GM21737 (cell line): Measurements from ENCODE around the gene E2F7.

ENCODE experiments used
- ATAC-seq: cut with Tn5 transposase; IDR thresholded peaks from one replicate; pipeline ENCODE4 v1.9.1; 2021; ENCODE audit warnings: mild to moderate bottlenecking, moderate library complexity; ENCODE audit not compliant: unreplicated experiment

E2F7 gene

DNA sequence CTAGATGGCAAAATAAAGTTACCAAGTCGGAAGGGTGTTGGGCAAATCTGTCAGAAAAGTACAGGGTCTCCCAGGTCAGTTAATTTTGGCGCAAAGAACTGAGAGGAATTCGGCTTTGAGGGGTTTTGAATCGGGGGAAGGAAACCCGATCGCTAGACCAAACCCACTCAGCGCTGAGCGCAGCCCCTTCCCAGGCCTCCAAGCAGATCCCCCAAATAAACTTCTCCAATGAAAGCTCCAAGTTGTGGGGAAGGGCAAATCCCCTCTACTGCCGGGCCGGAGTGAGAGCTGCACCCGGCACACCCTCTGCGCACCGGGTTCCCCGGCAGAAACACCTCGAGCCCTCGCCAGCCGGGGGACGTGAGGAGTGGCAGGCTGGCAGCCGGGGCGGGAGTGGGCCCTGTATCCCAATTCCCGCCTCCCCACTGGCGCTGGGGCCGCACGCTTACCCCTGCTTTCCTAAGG is 441 bp downstream of the E2F7 start:
- peak; percentile 5 for ATAC-seq

DNA sequence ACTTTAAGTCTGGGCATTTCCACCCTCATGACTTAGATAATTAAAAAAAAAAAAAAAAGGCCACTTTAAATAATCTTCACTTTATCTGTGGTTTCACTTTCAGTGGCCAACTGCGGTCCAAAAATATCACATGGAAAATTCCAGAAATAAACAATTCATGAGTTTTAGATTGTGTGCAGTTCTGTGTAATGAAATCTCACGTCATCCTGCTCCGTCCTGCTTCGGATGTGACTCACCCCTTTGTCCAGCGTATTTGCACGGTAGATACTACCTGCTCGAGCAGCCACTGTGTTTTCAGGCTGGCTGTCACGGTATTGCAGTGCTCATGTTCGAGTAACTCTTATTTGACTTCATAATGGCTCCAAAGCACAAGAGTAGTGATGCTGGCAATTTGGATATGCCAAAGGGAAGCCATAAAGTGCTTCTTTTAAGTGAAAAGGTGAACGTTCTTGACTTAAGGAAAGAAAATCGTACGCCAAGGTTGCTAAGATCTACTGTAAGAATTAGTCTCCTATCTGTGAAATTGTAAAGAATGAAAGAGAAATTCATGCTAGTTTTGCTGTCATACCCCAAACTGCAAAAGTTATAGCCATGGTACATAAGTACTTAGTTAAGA is 2.4 kb downstream of the E2F7 start:
- ATAC-seq: peak; percentile 29

DNA sequence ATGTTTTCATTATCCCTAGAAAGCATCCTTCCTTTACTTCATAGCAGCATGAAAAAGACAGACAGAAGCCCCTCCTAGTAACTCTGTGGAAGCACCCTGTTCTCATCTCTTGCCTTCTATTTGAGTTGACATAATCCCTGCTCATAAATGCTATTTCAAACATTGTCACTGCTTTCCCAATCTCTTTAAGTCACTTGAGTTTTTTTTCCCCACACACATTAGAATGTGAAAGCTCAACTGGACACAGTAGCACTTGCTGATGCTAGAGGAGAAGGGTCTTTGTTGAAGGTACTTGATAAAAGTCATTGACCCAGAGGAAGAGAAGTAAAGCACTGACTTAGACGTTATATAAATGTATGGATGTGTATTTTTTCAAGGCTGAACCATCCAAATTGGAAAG is 3.0 kb downstream of the E2F7 start:
- ATAC-seq: no peak

DNA sequence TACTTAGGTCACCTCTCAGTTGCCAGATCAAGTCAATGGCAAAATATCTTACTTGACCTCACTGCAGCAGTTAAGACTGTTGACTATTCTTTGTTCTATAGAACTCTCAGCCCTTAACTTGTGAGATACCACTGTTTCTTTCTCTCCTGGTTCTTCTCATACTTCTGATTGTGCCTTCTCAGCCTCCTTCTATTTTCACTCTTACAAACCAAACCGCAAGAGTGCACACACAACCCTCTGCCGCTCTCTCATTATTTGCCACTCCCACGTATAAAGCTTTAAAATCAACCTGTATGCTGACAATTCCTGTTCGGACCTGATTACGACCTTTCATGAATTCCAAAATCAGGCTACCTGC is 4.5 kb downstream of the E2F7 start:
- ATAC-seq: peak; percentile 13

DNA sequence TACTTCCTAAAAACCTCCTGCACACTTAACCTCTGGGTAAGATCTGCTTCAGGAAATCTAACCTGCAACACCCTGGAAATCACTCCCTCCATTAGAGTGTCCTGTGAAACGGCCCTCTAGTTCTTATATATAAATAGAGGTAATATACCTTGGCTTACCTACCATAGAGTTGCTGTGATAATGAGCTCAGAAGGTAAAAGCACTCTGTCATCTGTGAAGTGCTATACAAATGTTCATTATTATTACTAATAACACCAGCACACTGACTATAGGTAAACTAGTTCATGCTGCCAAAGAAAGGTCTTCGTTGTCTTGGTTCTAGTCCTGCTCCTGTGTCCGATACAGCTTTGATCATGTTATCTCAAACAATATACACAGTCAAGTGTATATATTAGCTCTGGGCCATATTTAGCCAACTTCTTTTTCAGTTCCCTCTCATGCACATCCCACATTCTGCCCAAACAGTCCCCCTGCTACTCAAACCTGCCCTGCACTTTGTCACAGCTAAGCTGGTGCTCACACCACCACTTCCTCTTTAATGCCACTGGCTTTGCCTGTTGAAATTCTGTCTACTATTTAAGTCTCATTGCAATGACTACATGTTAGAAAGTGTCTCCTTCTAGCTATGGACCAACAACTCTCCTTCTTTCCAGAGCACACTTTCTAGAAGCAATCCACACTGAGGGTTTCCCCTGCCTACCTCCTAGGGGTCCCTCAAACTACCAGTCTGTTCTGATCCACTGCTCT is 5.1 kb downstream of the E2F7 start:
- peak; percentile 66 for ATAC-seq

DNA sequence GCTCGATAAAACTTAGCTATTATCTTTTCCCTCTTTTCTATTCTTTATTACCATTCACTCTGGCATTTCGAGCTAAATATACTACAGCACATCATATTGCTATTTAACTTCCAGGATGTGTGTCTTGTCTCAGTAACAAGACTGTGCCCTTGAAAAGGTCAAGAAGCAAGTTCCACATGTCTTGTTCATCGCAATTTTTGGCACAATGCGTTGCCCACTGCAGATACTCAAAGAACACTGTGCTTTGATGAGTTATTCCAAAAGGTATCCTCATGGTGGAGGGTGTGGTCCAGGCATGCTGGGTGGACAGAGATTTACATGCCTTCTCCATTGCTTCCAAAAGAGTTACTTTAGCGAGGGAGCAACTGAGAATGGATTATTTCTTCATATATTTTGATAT is 6.6 kb downstream of the E2F7 start:
- no peak for ATAC-seq

DNA sequence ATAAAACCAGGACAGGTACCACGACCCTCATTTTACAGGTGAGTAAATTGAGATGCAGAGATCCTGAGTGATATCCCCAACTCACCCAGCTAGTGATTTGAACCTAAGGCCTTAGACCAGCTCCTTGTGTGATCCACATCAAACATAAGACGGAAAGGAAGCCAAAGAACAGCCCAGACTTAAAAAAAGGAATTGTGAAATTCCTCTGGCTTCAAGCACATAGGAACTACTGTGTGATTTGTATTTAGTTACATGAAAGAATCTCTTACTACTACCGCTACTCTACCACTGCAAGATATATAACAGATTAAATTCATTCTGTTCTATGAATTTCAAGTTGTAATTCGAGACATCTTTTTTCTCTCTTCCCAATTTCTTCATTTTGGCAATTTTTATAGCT is 10.5 kb downstream of the E2F7 start:
- ATAC-seq: no peak

DNA sequence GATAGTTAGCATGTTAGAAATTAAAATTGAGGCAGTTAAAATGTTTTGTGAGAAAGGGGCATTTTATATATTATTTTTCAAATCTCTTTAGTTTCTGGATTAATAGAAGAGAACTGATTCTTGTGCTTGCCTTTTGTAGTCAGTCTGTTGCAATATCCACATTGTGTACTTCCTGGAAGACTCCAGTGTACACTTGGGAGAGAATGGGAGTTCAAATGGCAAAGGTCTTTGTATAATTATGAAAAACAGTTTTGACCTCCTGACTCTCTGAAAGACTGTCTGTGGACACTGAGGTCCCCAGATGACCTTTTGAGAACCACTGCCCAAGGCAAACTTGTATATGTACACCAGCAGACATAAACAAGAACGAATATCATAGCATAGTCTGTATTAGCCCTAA is 12.1 kb downstream of the E2F7 start:
- no peak for ATAC-seq

DNA sequence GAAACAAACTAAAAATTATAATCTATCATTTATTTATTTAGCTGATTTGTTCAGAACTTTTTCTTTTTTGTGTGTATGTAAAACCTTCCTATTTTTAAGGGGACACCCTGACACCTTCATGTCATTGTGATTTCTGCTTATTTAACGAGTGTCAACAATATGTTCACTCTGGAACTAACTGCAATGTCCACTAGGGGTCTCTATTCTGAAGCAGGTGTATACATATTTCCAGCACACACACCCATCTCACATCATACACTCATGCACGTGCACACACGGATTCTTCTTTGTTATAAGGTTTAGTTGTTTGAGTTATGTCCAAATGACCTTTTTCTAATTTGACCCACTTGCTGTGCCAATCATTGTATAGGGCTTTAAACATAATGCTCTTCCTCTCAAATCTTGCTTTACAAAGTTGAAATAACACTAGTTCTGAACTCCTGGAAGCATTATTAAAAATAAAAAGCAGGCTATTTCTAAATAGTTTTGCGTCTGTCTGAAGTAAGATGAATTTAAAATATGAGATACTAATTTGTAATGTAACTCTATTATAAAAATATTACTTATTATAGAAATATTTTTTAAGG is 15.5 kb downstream of the E2F7 start:
- peak; percentile 93 for ATAC-seq

DNA sequence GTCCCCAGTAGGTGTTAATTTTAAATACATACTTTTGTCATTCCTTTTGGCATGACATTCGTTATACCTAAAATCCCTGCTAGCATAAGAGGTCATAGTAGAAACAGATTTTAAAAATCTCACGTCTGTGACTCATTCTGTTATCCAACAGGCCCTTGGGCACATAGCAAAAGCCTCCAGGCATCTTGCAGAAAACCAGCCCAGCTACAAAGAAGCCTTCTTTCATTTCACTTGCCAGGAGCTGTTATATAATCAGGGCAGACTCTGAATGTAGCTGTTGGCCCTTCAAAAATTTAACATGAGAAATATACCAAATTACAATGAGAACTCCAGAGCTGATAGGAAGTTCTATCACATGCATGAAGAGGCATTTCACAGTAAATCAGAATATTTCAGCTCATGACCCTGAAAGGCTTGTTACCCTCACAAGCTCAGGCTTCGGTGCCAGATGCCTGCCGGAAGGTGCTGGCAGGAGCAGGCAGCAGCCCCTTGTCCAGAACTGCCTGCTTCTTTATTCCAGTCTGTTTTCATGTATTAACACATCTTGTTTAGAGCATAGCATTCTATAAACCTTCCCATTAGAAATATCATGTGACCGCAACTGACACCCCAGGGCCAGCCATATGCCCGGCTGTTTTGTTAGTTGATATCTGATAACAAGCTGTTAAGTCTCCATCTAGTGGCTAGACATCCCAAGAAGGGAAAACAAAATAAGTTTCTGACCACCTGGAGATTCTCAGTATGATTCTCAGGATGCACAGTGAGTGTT is 17.8 kb downstream of the E2F7 start:
- no peak for ATAC-seq

DNA sequence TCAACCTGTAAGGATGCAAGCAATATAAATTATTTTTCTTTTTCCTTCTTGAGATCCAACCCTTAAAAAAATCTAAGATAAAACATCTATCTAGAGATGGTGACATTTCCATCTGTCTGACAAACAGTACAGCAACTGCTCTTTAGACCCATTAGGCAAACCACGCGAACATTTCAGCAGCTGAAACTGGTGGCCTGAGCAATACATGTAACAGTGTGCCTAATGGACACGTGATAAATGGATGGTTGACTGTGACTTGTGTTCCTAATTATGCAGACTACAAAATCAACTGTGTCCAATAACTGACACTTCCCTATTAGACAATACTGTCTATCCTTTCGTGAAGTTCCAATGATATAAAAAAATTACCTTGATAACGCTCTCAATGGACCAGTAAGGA is 18.9 kb downstream of the E2F7 start:
- ATAC-seq: no peak

DNA sequence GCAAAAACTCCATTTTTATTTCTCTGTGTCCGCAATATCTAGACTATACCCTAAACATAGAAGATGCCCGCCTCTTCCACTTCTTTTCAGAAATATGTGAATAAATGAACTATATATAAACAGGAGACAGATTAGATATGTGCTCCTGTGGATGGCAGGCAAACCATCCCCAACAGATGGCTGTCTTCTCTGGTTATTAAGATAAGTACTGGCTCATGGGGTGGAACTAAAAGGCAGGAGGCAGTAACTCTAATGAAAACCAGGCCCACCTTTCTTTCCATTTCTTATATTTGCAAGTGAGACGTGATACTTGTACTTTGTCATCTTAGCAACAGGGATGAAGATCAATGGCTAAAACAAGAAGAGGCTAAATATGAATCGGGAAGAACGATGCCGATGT is 20.2 kb downstream of the E2F7 start:
- no peak for ATAC-seq

DNA sequence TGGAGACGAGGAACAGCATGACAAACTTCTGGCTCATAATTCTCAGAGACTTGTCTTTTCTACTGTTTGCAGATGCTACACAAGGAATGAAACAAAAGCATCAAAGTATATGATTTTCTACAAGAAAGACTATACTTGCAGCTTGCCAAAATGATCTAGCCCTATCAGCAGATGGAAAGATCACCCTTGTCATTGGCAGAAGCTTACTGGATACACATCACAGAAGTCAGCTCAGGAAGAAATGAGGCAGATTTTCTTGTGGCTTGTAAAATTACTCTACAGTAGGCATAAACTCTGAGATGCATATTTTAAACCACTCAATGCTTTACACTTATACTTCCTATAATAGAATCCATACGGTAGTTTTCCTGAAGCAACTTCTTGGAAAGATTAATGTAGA is 20.6 kb downstream of the E2F7 start:
- ATAC-seq: no peak

DNA sequence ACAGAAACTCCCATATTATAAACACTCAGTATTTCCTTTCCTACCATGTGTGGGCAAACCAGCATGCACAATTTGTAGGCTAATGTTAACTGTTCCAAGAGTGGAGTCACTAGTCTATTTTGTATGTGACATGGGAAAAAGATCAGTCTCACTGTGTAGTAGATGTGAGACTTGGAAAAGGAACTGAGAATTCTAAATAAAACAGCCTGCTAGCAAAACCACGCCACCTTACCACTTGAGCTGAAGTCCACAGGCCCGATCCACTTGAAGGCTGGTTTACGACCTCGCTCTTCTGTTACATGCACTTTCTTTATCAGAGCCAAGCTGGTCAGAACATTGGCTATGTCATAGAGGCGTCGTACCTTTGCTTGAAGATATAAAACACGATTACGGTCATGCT is 22.5 kb downstream of the E2F7 start:
- no peak for ATAC-seq

DNA sequence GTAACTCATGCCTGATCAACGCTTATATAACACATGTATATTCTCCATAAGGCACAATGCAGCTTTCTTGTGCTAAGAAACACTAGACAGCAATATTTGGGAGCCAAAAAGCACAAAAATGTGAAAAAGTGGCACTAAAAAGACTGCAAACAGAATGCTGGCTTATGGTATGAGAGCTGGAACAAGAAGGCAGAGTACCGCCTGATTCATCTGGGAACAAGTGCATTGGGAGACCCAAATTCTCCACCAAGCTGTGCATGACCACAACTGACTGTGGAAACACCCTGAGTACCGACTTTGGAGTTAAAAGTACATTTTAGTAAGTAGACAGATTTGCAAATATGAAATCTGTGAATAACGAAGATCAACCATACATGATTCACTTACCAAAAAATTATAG is 25.1 kb downstream of the E2F7 start:
- no peak for ATAC-seq

DNA sequence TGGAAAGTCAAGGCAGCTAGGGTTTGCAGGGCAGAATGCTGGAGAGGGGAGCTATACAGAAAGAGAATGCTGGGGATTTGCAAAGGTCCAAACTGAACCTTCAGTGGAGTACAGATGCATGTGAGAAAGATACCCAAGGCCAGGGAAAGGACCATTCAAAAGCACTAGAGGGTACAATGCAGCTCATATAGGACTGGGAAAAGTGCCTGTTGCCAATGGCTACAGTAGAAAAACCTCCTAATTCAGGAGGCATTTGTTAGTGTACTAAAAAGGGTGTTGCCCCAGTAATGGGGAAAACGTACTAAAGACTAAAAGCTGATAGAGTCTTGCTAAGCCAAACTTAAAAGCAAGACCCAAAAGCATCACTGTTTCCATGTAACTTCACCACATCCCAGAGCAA is 30.1 kb downstream of the E2F7 start:
- no peak for ATAC-seq

DNA sequence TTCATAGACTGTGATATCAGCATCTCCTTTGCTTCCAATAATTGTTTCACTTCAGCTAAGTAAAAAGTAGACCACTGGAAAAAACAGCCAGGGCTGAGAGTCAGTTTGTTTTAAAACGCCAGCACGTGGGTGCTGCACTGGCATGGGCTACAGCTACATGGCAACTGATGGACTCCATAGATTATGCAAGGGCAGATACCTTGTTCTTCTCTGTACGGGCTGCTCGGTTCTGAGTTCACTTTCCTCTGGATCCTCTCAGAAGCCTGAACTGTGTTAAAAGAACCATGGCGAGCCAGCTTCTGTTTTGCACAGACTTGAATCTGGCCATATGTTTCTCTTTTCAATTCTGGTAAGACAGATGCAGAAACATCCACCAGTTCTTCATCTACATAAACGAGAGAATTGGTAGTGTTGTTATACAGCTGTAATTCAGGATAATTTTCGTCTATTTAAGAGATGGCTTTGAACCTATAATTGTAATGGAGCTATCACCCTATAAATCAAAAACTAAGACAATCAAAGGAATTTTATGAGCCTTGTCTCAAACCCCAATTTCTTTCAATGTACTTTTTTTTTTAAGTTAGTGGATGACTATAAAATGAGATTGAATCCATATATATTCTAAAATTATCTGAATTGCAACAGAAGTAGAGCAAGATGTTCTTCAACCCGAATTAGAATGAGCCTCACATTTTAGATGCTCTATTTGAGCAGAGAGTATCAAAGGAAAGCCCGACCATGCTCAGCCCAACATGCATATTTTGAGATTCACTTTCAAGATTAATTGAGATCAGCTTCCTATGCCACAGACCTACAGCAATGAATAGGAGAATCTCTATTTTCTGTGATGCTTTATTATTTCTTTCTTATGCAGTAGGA is 31.5 kb downstream of the E2F7 start:
- ATAC-seq: no peak

DNA sequence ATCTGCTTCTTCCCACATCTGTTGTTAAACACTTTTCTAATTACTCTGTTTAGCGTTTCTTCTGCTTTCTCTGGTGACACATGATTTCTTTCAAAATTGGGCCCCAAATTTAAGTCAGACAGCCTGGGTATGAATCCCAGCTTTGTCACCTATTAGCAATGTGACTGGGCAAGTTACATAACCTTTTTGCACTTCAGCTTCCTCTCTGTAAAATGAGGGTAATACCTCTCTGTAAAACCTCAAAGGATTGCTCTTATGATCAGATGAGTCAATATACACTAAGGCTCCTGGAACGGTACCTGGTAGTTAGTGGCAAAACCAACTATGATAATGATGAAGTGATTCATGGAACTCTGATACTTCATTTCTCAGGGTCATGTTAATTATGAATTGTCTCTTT is 33.0 kb downstream of the E2F7 start:
- no peak for ATAC-seq

DNA sequence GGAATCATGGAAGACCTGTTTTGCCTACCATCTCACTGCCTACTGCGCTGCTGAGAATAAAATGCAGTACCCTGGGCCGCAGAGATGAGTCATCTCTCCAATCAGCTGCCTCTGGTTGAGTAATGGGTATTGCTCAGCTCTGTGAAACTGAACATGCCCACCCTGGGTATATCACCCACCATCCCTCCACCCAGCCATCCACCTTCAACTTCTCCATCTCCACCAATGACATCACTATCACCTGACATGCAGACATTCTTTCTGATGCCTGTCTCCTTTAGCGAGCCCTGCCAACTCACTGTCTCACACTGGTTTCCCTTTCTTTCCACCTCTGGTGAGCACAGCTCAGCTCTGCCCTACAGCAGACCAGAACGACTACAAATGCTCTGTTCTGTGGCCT is 33.6 kb downstream of the E2F7 start:
- no peak for ATAC-seq

DNA sequence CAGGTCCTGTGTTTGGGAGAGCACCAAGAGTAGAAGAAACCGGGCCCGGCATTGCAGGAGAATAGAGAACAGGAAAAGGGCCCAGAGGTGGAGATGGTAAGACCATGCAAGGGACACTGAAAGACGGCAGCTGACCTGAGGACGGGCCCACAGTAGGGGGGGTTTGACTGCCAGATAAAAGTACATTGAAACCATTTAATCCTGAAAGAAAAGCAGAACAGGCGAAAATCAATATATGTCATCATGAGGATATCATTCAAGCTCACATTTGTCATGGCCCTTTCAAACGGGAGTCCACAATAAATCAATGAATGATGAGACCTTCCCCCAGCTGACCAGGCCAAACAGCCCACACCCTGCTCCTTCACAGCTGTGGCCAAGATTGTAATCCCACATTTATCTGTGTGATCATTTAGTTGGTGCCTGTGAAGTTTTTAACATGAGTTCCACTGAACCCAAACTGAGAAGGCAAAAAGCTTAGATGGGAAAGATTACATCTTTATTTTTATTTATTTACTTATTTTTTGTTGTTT is 39.5 kb downstream of the E2F7 start:
- ATAC-seq: no peak

DNA sequence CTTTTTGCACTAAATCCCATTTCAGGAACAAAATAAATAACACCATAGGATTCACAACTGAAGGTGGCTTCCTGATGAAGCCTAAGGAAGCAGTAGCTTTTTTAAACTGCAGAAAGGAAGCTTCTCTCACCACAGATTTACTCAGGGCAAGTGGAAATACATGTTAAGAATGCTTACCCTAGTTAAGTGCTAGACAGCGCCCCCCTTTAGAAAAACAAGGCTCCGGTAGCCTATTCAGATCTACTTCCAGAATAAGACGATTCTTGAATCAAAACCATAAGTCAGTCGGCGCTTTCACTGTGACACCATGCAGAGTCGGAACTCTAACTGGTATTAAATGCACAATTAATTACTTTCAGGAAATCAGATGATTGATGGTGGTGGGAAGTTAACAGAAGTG is 41.9 kb downstream of the E2F7 start:
- no peak for ATAC-seq
